ENCODE data around the gene NUB1.
A peak's percentile ranks its signal among the peaks of the same experiment; 100 is the strongest.
"Not testable (repeated sequence)": the region's sequence is repeated elsewhere in the genome, so short reads cannot be mapped to it uniquely, and the experiment has no call there.

Gene NUB1

GRCh38 chr7:151341357-151342101 is at the start of gene NUB1:
Gene NUB1, plus strand, starts transcription at chr7:151341812. Its CDS starts 3,538 bp downstream, at chr7:151345350.
- DNase-seq (ENCODE audit: low read depth), result peak; percentile 92

GRCh38 chr7:151292850-151293249 is 48.8 kb upstream of the NUB1 start:
- no peak for DNase-seq (ENCODE audit: low read depth)

- DNase-seq (ENCODE audit: low read depth), result no peak
Measured at GRCh38 chr7:151296202-151296992, 45.2 kb upstream of the NUB1 start.

DNA sequence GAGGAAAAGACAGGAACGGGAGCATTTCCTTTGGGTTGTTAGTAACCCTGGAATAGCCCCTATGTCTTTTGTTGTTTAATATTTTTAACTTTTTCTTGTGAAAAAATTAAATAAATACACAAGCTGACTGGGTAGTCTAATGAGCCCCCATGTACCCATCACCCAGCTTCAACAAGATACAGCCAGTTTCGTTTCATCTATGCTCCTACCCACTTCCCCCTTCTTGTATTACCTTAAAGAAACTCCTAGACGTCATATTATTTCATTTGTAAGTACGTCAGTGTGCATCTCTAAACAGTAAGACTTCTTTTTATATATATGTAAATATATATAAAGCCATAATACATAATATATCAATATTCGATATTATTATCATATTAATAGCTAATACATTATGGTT is 42.8 kb upstream of the NUB1 start:
- no peak for DNase-seq (ENCODE audit: low read depth)

- DNase-seq (ENCODE audit: low read depth), result no peak
Measured at GRCh38 chr7:151299530-151299929, 42.1 kb upstream of the NUB1 start.

DNA sequence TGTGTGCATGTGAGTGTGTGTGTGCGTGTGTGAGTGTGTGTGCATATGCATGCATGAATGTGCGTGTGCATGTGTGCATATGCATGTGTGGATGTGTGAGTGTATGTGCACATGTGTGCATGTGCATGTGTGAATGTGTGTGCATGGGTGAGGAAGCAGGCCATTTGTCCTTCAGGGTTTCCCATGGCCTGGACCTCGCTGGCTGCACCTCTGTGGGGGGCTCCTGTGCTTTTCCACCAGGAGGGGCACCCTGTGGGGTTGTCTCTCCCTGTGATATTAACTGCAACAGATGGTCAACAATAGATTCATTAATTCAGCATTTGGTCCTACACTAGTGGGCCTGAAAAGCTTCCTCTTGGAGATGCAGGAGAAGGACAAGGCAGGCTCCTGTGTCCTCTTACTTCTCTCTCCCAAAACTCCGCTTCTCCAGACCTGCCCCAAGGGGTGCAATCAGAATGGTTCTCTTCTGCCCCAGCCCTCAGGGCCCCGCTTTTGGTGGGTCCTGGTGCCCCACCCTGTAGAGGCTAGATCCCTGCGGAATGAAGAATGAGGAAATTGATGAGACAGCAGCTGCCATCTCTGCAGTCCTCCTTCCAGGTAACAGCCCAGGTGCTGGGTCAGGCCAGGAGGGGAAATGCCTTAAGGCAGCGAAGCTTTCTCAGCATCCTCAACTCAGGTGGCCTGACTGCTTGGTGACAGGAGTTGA is 41.5 kb upstream of the NUB1 start:
- no peak for DNase-seq (ENCODE audit: low read depth)

DNA sequence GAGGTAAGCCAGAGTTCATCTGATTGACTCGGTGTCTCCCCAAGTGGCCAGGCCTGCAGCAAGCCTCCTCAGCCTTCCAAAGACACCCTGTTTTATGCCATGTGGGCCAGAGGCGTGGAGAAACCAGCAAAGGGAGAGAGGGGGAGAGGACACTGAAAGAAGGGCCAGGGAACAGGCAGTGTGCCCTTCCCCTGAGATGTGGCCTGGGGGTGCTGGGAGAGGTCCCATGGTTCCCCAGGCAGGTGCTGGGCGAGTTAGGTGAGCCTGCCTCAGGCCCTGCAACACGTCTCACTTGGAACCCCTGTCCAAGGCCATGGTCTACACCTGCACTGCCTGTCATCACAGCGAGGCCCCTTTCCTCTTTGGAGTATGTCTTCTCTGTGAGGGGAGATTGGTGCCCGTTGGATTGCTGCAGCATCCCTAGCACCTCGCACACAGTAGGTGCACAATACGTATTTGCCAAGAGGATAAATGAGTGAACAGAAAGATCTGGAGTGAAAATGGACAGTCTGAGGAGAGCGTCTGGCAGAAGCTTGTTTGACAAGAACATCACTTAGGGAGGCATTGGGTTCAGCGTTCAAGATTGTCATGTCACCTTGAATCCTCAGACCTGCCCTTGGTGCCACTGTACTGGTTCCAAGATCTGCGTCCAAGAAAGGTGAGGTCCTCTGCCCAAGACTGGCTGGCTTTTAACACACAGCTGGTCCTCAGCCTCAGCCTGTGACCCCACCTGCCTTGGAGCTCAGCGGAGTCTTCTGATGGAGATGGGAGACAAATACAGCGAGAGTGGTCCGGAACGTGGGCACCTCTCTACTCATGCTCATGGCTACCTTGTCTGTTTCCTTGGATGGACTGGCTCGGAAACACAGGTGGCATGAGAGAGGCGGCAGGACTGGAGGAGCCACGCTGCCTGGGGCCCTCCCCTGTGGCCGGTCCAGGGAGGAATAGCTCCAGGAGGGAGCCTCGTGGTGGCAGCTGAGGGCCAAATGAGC is 39.8 kb upstream of the NUB1 start:
- no peak for DNase-seq (ENCODE audit: low read depth)

- not testable (repeated sequence) for DNase-seq (ENCODE audit: low read depth)
Measured at GRCh38 chr7:151304251-151304650, 37.4 kb upstream of the NUB1 start.

DNA sequence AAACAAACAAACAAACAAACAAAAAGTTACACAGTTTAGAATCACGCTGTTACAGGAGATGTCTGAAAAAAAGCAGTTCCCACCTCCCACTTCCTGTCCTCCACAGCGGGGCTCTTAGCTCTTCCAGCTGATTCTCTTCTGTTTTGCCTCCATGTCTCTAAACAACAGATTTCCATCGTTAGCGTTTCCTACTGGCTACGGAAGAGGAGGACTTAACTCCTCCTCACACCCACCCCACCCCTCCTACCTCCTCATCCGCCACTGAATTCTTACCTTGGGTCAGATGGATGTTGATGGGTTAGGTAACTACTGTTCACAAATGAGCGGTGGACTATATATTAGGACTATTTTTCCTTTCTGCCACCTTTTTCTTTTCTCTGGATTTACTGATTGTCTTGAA is 36.8 kb upstream of the NUB1 start:
- DNase-seq (ENCODE audit: low read depth), result no peak

- no peak for DNase-seq (ENCODE audit: low read depth)
Measured at GRCh38 chr7:151306374-151306773, 35.2 kb upstream of the NUB1 start.

- no peak for DNase-seq (ENCODE audit: low read depth)
Measured at GRCh38 chr7:151306860-151307259, 34.8 kb upstream of the NUB1 start.

DNA sequence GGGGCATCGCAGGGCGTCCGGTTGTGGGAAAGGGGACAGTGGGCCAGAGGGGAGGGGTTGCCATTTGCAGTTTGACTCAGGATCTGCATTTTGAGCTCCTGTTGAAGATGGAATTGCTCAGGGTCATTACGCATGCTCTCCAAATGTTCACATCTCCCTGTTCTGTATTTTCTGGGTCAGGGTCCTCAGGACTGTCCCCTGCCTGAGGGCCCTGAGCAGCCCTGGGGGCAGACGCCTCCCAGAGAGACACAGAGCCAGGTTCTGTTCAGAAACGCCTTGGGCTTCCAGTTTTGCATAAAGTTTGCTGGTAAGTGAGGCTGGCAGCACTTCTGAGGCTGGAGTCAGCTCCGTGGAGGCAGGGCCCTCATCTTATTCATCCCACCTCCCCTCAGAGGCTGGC is 34.1 kb upstream of the NUB1 start:
- no peak for DNase-seq (ENCODE audit: low read depth)

DNA sequence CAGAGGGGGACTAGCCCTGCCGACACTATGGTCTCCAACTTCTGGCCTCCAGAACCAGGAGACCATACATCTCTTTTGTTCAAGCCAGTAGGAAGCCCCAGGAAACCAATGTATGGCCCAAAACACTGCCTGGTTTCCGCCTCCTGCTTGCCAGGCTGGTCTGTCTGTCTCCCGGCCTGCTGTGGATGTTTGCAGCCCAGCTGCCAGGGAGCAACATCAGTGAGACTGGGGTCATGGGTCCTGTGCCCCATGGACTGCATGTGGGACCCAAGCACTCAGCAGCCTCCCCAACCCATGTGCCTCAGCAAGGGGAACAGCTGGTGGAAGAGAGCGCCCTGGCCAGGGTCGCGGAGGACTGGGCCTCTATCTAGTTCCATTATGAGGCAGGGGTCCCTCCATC is 33.4 kb upstream of the NUB1 start:
- no peak for DNase-seq (ENCODE audit: low read depth)

DNA sequence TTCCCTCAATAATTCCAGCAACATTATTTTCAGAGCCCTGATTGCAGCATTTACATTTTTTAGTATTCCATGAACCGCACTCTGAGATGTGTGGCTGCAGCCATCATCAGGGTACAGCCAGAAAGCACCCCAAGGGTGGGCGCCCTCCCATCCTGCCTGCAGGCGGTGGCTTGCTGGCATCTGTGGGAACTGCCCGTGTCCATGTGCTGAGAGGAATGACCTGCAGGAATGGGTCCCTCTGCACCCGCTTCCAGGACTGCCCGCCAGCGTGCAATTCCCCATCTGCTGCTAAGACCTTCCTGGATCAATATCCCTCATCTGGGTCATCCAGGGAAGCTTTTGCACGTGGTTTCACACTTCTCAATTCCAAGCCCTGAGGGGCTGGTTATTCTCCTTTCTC is 32.8 kb upstream of the NUB1 start:
- no peak for DNase-seq (ENCODE audit: low read depth)

- DNase-seq (ENCODE audit: low read depth), result no peak
Measured at GRCh38 chr7:151309311-151309710, 32.3 kb upstream of the NUB1 start.

GRCh38 chr7:151310578-151310977 is 31.0 kb upstream of the NUB1 start:
- DNase-seq (ENCODE audit: low read depth), result no peak

GRCh38 chr7:151311294-151311864 is 30.2 kb upstream of the NUB1 start:
- peak; percentile 8 for DNase-seq (ENCODE audit: low read depth)

GRCh38 chr7:151312356-151312755 is 29.3 kb upstream of the NUB1 start:
- no peak for DNase-seq (ENCODE audit: low read depth)

DNA sequence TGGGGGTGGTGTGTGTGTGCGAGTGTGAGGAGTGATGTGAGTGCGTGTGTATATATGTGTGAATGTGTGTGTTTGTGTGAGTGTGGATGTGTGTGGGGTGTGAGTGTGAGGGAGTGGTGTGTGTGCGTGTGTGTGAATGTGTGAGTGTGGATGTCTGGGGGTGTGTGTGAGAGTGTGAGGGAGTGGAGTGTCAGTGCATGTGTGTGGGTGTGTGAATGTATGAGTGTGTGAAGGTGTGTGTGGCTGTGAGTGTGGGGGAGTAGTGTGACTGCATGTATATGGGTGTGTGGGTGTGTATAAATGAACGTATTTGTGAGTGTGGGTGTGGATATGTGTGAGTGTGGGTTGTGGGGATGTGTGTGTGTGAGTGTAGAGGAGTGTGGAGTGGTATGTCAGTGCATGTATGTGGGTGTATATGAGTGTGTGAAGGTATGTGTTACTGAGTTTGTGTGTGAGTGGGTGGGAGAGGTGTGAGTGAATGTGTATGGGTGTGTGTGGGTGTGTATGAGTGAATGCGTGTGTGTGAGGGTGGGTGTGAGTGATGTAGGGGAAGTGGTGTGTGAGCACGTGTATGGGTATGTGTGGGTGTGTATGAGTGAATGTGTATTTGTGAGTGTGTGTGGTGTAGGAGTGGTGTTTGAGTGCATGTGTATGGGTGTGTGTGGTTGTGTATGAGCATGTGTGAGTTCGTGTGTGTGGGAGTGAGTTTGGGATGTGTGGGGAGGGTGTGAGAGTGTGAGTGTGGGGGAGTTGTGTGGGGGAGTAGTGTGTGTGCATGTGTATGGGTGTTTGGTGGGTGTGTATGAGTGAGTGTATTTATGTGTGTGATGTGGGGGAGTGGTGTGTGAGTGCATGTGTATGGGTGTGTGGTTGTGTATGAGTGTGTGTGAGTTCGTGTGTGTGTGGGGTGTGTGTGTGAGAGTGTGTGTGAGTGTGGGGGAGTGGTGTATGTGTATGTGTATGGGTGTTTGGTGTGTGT is 28.5 kb upstream of the NUB1 start:
- no peak for DNase-seq (ENCODE audit: low read depth)

GRCh38 chr7:151313857-151314256 is 27.8 kb upstream of the NUB1 start:
- DNase-seq (ENCODE audit: low read depth), result no peak

Measured in activated T-cell treated with anti-CD3 and anti-CD28 coated beads for 48 hours (primary cell).